H1 (cell line): ENCODE results near the gene NACA. TPM values are rescaled to one million over a fixed set of nuclear protein-coding genes. Genes with fewer than 3 reads are reported as not detected.

Source experiments
- CTCF ChIA-PET: fragments of 300-600 bp; sonication (Branson Sonifier 250); formaldehyde crosslinking; loops from one replicate; lab custom pipeline; 2021; ENCODE audit not compliant: partially characterized antibody; lab: Charles Lee
- POLR2A ChIA-PET: fragments of 300-600 bp; sonication (Branson Sonifier 250); formaldehyde crosslinking; loops from one replicate; lab custom pipeline; 2021; ENCODE audit warnings: inconsistent platforms; ENCODE audit not compliant: partially characterized antibody; lab: Charles Lee
- DNase-seq, 2 experiments: peaks; one replicate each; pipeline versions ENCODE4 v3.0.0 to v3.0.0-alpha.2; 2010 to 2022; ENCODE audit warnings: low spot score in 2 of 2, low read depth in 1 of 2, mixed read lengths in 1 of 2
- FAIRE-seq: peaks from 2 replicates; lab custom pipeline; 2011; peaks lifted over from hg19 to GRCh38; lab: Jason Lieb, UNC
- H2AFZ ChIP-seq: 2 replicates; pipeline ENCODE4 v1.8.1; 2012; ENCODE audit warnings: low read length, inconsistent platforms
- H2AK5ac ChIP-seq: 2 replicates; pipeline ENCODE4 v1.6.1; 2013; ENCODE audit warnings: low read depth, low read length
- H2BK120ac ChIP-seq: replicated peaks from 2 replicates; pipeline ENCODE3; 2013; ENCODE audit warnings: low read depth, low read length, inconsistent platforms
- H2BK12ac ChIP-seq: 2 replicates; pipeline ENCODE4 v1.6.1; 2013; ENCODE audit warnings: low read depth, low read length
- H2BK15ac ChIP-seq: 2 replicates; pipeline ENCODE4 v1.6.1; 2013; ENCODE audit warnings: low read length
- H2BK20ac ChIP-seq: 2 replicates; pipeline ENCODE4 v1.6.1; 2013; ENCODE audit warnings: low read length
- H2BK5ac ChIP-seq: 2 replicates; pipeline ENCODE4 v1.6.1; 2013; ENCODE audit warnings: low read depth, low read length
- H3K14ac ChIP-seq: 2 replicates; pipeline ENCODE4 v1.6.1; 2013; ENCODE audit warnings: inconsistent platforms; ENCODE audit not compliant: insufficient read length
- H3K18ac ChIP-seq: 2 replicates; pipeline ENCODE4 v1.6.1; 2013; ENCODE audit warnings: low read length; ENCODE audit errors: extremely low read depth
- H3K23ac ChIP-seq: 2 replicates; pipeline ENCODE4 v1.6.1; 2013; ENCODE audit warnings: inconsistent platforms; ENCODE audit not compliant: insufficient read length
- H3K23me2 ChIP-seq: 2 replicates; pipeline ENCODE4 v1.6.1; 2013; ENCODE audit warnings: low read depth, low read length
- H3K27ac ChIP-seq: 2 replicates; pipeline ENCODE4 v1.6.1; 2011; ENCODE audit warnings: low read depth, low read length, inconsistent platforms
- H3K27me3 ChIP-seq, 4 experiments: replicated peaks in 1 of 4; 1 replicate in 1 of 4; 2 replicates in 3 of 4; pipeline versions ENCODE4 v1.6.1 to v1.8.1; 2011 to 2013; ENCODE audit warnings: low read length in 3 of 4, mild to moderate bottlenecking in 3 of 4, inconsistent platforms in 2 of 4, mixed read lengths in 2 of 4, moderate library complexity in 1 of 4; ENCODE audit not compliant: control insufficient read depth in 3 of 4, insufficient read depth in 3 of 4; ENCODE audit errors: extremely low read depth in 1 of 4
- H3K36me3 ChIP-seq, 4 experiments: 2 replicates each; pipeline versions ENCODE4 v1.6.1 to v1.8.1; 2011 to 2013; ENCODE audit warnings: mild to moderate bottlenecking in 4 of 4, low read length in 3 of 4, moderate library complexity in 2 of 4, control low read depth in 1 of 4, inconsistent platforms in 1 of 4; ENCODE audit not compliant: insufficient read depth in 4 of 4, control insufficient read depth in 2 of 4
- H3K4ac ChIP-seq: replicated peaks from 2 replicates; pipeline ENCODE3; 2013; ENCODE audit warnings: low read length, low read depth, mixed read lengths, inconsistent platforms; ENCODE audit not compliant: insufficient read length
- H3K4me1 ChIP-seq, 4 experiments: replicated peaks in 1 of 4; 1 replicate in 1 of 4; 2 replicates in 3 of 4; pipeline versions ENCODE4 v1.6.1 to v1.8.1; 2011 to 2013; ENCODE audit warnings: low read length in 3 of 4, inconsistent platforms in 2 of 4, mixed read lengths in 1 of 4; ENCODE audit not compliant: insufficient read depth in 4 of 4, control insufficient read depth in 3 of 4
- H3K4me2 ChIP-seq, 2 experiments: 2 replicates each; pipeline versions ENCODE4 v1.6.1 to v1.8.1; 2011 to 2013; ENCODE audit warnings: low read depth in 2 of 2, low read length in 2 of 2, control low read depth in 1 of 2, inconsistent platforms in 1 of 2, mild to moderate bottlenecking in 1 of 2; ENCODE audit not compliant: insufficient read depth in 1 of 2
- H3K4me3 ChIP-seq, 4 experiments: fragments of 200-600, 300-600 bp in 1 of 4; sonication (generic), shearing (Covaris generic), sonication (Bioruptor Twin) in 1 of 4; 2 replicates each; pipeline versions ENCODE4 v1.5.1 to v1.8.1; 2011 to 2016; ENCODE audit warnings: low read length in 4 of 4, low read depth in 3 of 4, control low read depth in 2 of 4, inconsistent platforms in 2 of 4, mild to moderate bottlenecking in 2 of 4, mixed read lengths in 1 of 4, moderate library complexity in 1 of 4; ENCODE audit not compliant: insufficient read depth in 2 of 4; ENCODE audit errors: extremely low read depth in 1 of 4
- H3K56ac ChIP-seq: replicated peaks from 2 replicates; pipeline ENCODE3; 2013; ENCODE audit warnings: low read depth, mild to moderate bottlenecking, mixed read lengths, low read length, inconsistent platforms; ENCODE audit not compliant: insufficient read length
- H3K79me1 ChIP-seq: 2 replicates; pipeline ENCODE4 v1.6.1; 2013; ENCODE audit warnings: low read depth, low read length, control low read depth
- H3K79me2 ChIP-seq, 2 experiments: 2 replicates each; pipeline versions ENCODE4 v1.6.1 to v1.8.1; 2012 to 2013; ENCODE audit warnings: low read length in 2 of 2, mild to moderate bottlenecking in 2 of 2, inconsistent platforms in 1 of 2; ENCODE audit not compliant: insufficient read depth in 2 of 2, control insufficient read depth in 1 of 2
- H3K9ac ChIP-seq, 4 experiments: replicated peaks in 1 of 4; 1 replicate in 1 of 4; 2 replicates in 3 of 4; pipeline versions ENCODE4 v1.6.1 to v1.8.1; 2011 to 2013; ENCODE audit warnings: low read depth in 3 of 4, low read length in 3 of 4, control low read depth in 2 of 4, mild to moderate bottlenecking in 2 of 4, moderate library complexity in 2 of 4, inconsistent platforms in 1 of 4; ENCODE audit errors: extremely low read depth in 1 of 4
- H3K9me3 ChIP-seq, 2 experiments: 2 replicates each; pipeline versions ENCODE4 v1.6.1 to v1.8.1; 2012 to 2013; ENCODE audit warnings: mild to moderate bottlenecking in 2 of 2, moderate library complexity in 2 of 2, control low read depth in 1 of 2, inconsistent platforms in 1 of 2, low read depth in 1 of 2, low read length in 1 of 2, mixed read lengths in 1 of 2; ENCODE audit not compliant: insufficient read depth in 2 of 2
- H4K20me1 ChIP-seq, 2 experiments: replicated peaks in 1 of 2; 2 replicates each; pipeline versions ENCODE3 to v1.8.1; 2011 to 2013; ENCODE audit warnings: inconsistent platforms in 2 of 2, low read length in 2 of 2, mild to moderate bottlenecking in 1 of 2; ENCODE audit not compliant: insufficient read depth in 2 of 2, control insufficient read depth in 1 of 2
- H4K5ac ChIP-seq: 2 replicates; pipeline ENCODE4 v1.6.1; 2013; ENCODE audit warnings: low read length, low read depth, mixed read lengths, inconsistent platforms; ENCODE audit not compliant: insufficient read length
- H4K8ac ChIP-seq: 2 replicates; pipeline ENCODE4 v1.8.0; 2013; ENCODE audit warnings: mild to moderate bottlenecking, moderate library complexity, low read length, inconsistent platforms; ENCODE audit not compliant: insufficient read depth; ENCODE audit errors: extremely low read depth
- H4K91ac ChIP-seq: replicated peaks from 2 replicates; pipeline ENCODE3; 2013; ENCODE audit warnings: low read length, mixed read lengths, inconsistent platforms; ENCODE audit not compliant: insufficient read length
- ATF2 ChIP-seq: IDR thresholded peaks from 2 replicates; pipeline ENCODE4 v1.6.1; 2012; ENCODE audit warnings: low read length, inconsistent platforms
- EP300 ChIP-seq, 2 experiments: IDR thresholded peaks; 1 replicate in 1 of 2; 2 replicates in 1 of 2; pipeline ENCODE4 v1.6.1; 2011 to 2012; ENCODE audit warnings: low read depth in 2 of 2, low read length in 2 of 2, mild to moderate bottlenecking in 2 of 2, borderline replicate concordance in 1 of 2, inconsistent platforms in 1 of 2, moderate library complexity in 1 of 2
- WGBS, 2 experiments: shearing (Covaris generic) in 1 of 2; methylation state at CpG; one replicate each; pipeline versions ENCODE4 v1.1.6 to v1.1.7; 2013 to 2015; ENCODE audit warnings: low lambda C conversion rate in 2 of 2, mixed read lengths in 2 of 2, inconsistent platforms in 1 of 2, low coverage in 1 of 2, missing lambda C conversion rate in 1 of 2; ENCODE audit not compliant: insufficient replicate concordance in 2 of 2, insufficient coverage in 1 of 2, insufficient read length in 1 of 2; ENCODE audit errors: extremely low coverage in 1 of 2, missing lambda C conversion rate in 1 of 2; 5-methylcytosine and 5-hydroxymethylcytosine counted together
- polyA plus RNA-seq, 7 experiments: library from polyadenylated mRNA; depleted of rRNA in 3 of 7; stranded (reverse) in 5 of 7; unstranded in 2 of 7; fragments of >200 nt in 5 of 7; fragments of 200-250 nt in 2 of 7; gene quantifications; 1 replicate in 5 of 7; 2 replicates in 1 of 7; 4 replicates in 1 of 7; pipeline versions ENCODE4 v1.2.1 to v1.2.3, GENCODE V29; 2011 to 2013; ENCODE audit warnings: missing spikeins in 2 of 7, mixed read lengths in 2 of 7
- total RNA-seq: library from RNA; stranded (reverse); fragmentation: NEBNext Ultra II Directional; extraction: Animal tissue kit (Norgen Biotek cat#: 25700); gene quantifications from 2 replicates; pipeline ENCODE4 v1.2.1, GENCODE V29; 2021

The NACA gene
- total and polyA plus RNA-seq, 2 of the 8 experiments (the other 6 are each of a cell fraction or from before 2014, with no cell fraction given) = 511 to 1,063 TPM

- H3K23me2 ChIP-seq = no peaks in the 10 kb centered on the region; the same call in none of the 2 replicates
These were observed 614 bp upstream of the NACA start for GRCh38 chr12:56725723-56726102.

More at GRCh38 chr12:56725723-56726102, 614 bp upstream of the NACA start:
- CTCF ChIA-PET = interaction anchor here (0.6 to 1.2 kb wide), 5 partner anchors 37 to 489 kb away, joined by 3 to 5 read pairs (median 3); partner anchors contain the start of gene PTGES3
- H3K56ac ChIP-seq = no peak overlapping the region
- no peak overlapping the region for H2BK15ac ChIP-seq
- H2BK120ac ChIP-seq = no peak overlapping the region
- POLR2A ChIA-PET = interaction anchor here (0.5 to 43.7 kb wide), 39 partner anchors 11 to 704 kb away, joined by 3 to 1406 read pairs (median 4); partner anchors contain the start of genes ANKRD52, ATP5F1B, BAZ2A and NEMP1
- no peaks in the 10 kb centered on the region for H3K27me3 ChIP-seq
- H2AFZ ChIP-seq = no peak overlapping the region
- peak overlapping the region; percentile 74 to 96 for H3K4me2 ChIP-seq
- WGBS, 2 experiments = 61% methylated on average over 7 of the region's 7 CpGs; no CpG with 5 or more reads in 1 of the 2 experiments
- peak overlapping the region in 3 of 4 experiments; percentile 98 to 100 (median 100); a peak in 3 of 7 replicates for H3K9ac ChIP-seq
- no peaks in the 10 kb centered on the region for H3K9me3 ChIP-seq
- TF ChIP-seq ATF2 = no peak
- no peak for TF ChIP-seq EP300 (IDR thresholded peaks at IDR 0.05; ENCODE audit: borderline replicate concordance in 1 of 2, low read depth in 2 of 2, low read length in 2 of 2)
- H3K4me3 ChIP-seq = peak overlapping the region; percentile 75 to 100 (median 98)
- H2BK12ac ChIP-seq = no peak overlapping the region
- H3K23ac ChIP-seq = no peak overlapping the region
- H3K27ac ChIP-seq = peak overlapping the region; percentile 93; the same call in 1 of the 2 replicates
- H4K8ac ChIP-seq = no peak overlapping the region
- no peak overlapping the region for H3K4ac ChIP-seq
- no peak overlapping the region for H4K5ac ChIP-seq
- H3K18ac ChIP-seq = no peak overlapping the region
- FAIRE-seq (no peak), DNase-seq (no peak)
- H2AK5ac ChIP-seq = no peak overlapping the region
- H4K91ac ChIP-seq = no peak overlapping the region
- no peak overlapping the region for H3K14ac ChIP-seq
- H2BK5ac ChIP-seq = peak overlapping the region; percentile 99; the same call in 1 of the 2 replicates
- H3K79me2 ChIP-seq = peaks cover 36 to 44% of the 10 kb centered on the region in 2 experiments
- peaks cover 10% of the 10 kb centered on the region for H3K79me1 ChIP-seq
- no peak overlapping the region for H2BK20ac ChIP-seq
- peaks cover 7 to 23% (median 12%) of the 10 kb centered on the region in 4 experiments; a peak in 6 of 7 replicates for H3K4me1 ChIP-seq
- peaks cover 19 to 23% of the 10 kb centered on the region in 2 experiments for H4K20me1 ChIP-seq
- peaks cover 3 to 34% (median 12%) of the 10 kb centered on the region in 4 experiments; a peak in 6 of 8 replicates for H3K36me3 ChIP-seq
